HepG2 (cell line): ENCODE data around the gene NPPA. TPM values are rescaled to one million over a fixed set of nuclear protein-coding genes. Genes with fewer than 3 reads are reported as not detected.
A peak's percentile ranks its signal among the peaks of the same experiment; 100 is the strongest.

Experiments used
- CBX1 ChIP-seq: IDR thresholded peaks from one replicate; pipeline ENCODE4 v1.6.1; 2016; ENCODE audit warnings: antibody characterized with exemption, low read depth
- MAFK ChIP-seq, 2 experiments: IDR thresholded peaks in 1 of 2; conservative IDR thresholded peaks in 1 of 2; 2 replicates each; pipeline ENCODE4 v1.6.1; 2011; ENCODE audit warnings: improper control_type of control experiment in 2 of 2, low read length in 2 of 2
- NBN ChIP-seq: fragments of 450-650 bp; conservative IDR thresholded peaks from 2 replicates; pipeline ENCODE4 v1.6.1; 2017
- PCBP1 ChIP-seq: fragments of 200-400 bp; formaldehyde crosslinking; IDR thresholded peaks from 2 replicates; pipeline ENCODE4 v1.6.1; 2017; ENCODE audit warnings: mild to moderate bottlenecking, low read depth, low read length, borderline replicate concordance
- RBM39 ChIP-seq: fragments of 200-400 bp; formaldehyde crosslinking; IDR thresholded peaks from one replicate; pipeline ENCODE4 v1.6.1; 2018; ENCODE audit warnings: antibody characterized with exemption, mild to moderate bottlenecking, low read depth, low read length; ENCODE audit not compliant: poor library complexity, severe bottlenecking
- YEATS4 ChIP-seq: sonication (generic); formaldehyde crosslinking; IDR thresholded peaks from 2 replicates; pipeline ENCODE4 v1.4.0; 2020; ENCODE audit warnings: missing genetic modification reagents, borderline replicate concordance
- ZEB1 ChIP-seq: IDR thresholded peaks from 2 replicates; pipeline ENCODE4 v1.6.1; 2012; ENCODE audit warnings: mild to moderate bottlenecking, low read depth, inconsistent platforms; ENCODE audit not compliant: insufficient replicate concordance
- ZFYVE20 ChIP-seq: sonication (generic); formaldehyde crosslinking; IDR thresholded peaks from 2 replicates; pipeline ENCODE4 v1.8.0; 2023; ENCODE audit warnings: low read depth, mild to moderate bottlenecking, moderate library complexity, missing genetic modification reagents, borderline replicate concordance
- ZNF292 ChIP-seq: sonication (generic); formaldehyde crosslinking; IDR thresholded peaks from 2 replicates; pipeline ENCODE4 v1.8.1; 2022; ENCODE audit warnings: mild to moderate bottlenecking, low read depth, missing genetic modification reagents, borderline replicate concordance
- ZNF407 ChIP-seq: sonication (generic); formaldehyde crosslinking; IDR thresholded peaks from one replicate; pipeline ENCODE4 v1.5.1; 2020; ENCODE audit warnings: mild to moderate bottlenecking, missing genetic modification reagents; ENCODE audit errors: not compliant biosample characterization
- ZNF598 ChIP-seq: sonication (generic); formaldehyde crosslinking; IDR thresholded peaks from 2 replicates; pipeline ENCODE4 v1.5.1; 2020; ENCODE audit warnings: mild to moderate bottlenecking, missing genetic modification reagents, borderline replicate concordance
- ZNF678 ChIP-seq: sonication (generic); formaldehyde crosslinking; IDR thresholded peaks from 2 replicates; pipeline ENCODE4 v1.4.0; 2020; ENCODE audit warnings: mild to moderate bottlenecking, missing genetic modification reagents
- ZXDC ChIP-seq: sonication (generic); formaldehyde crosslinking; IDR thresholded peaks from 2 replicates; pipeline ENCODE4 v1.5.0; 2020; ENCODE audit warnings: mild to moderate bottlenecking, missing genetic modification reagents
- polyA plus RNA-seq, 8 experiments: library from polyadenylated mRNA; depleted of rRNA in 3 of 8; stranded (reverse) in 7 of 8; unstranded in 1 of 8; fragments of >200 nt; fragmentation: Illumina TruSeq in 4 of 8; extraction: Trizol in 4 of 8; gene quantifications; 2 replicates each; pipeline versions ENCODE4 v1.2.1 to v1.2.3, GENCODE V29; 2011 to 2016; ENCODE audit warnings: low read depth in 4 of 8, missing spikeins in 1 of 8, mixed read lengths in 1 of 8; ENCODE audit not compliant: insufficient read depth in 1 of 8
- total RNA-seq, 5 experiments: library from RNA; depleted of rRNA; stranded (reverse); fragments of >200 nt; fragmentation: Illumina TruSeq; extraction: Trizol; gene quantifications; 2 replicates each; pipeline ENCODE4 v1.2.3, GENCODE V29; 2016; ENCODE audit warnings: low read depth in 1 of 5
- TF ChIP-seq, protein P1 (sequence below): IDR thresholded peaks from 2 replicates; pipeline ENCODE4 v1.6.1; 2012; ENCODE audit warnings: inconsistent platforms
- TF ChIP-seq, protein P2 (sequence below): sonication (generic); formaldehyde crosslinking; IDR thresholded peaks from 2 replicates; pipeline ENCODE4 v1.4.0; 2020; ENCODE audit warnings: low read depth, mild to moderate bottlenecking, missing genetic modification reagents

Gene NPPA
- total and polyA plus RNA-seq, 2 of the 13 experiments (the other 11 are each of a cell fraction or from before 2014, with no cell fraction given), result not detected

- TF ChIP-seq, protein P1, sequence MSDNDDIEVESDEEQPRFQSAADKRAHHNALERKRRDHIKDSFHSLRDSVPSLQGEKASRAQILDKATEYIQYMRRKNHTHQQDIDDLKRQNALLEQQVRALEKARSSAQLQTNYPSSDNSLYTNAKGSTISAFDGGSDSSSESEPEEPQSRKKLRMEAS, result peak; percentile 54; the same call in 1 of the 2 replicates
- TF ChIP-seq PCBP1 (no peak), MAFK (conservative IDR thresholded peaks at IDR 0.05 in 1 of 2, IDR thresholded peaks at IDR 0.05 in 1 of 2; ENCODE audit: low read length in 2 of 2) (no peak), ZNF678 (CRISPR knock-in tag) (peak; percentile 95), NBN (no peak), YEATS4 (CRISPR knock-in tag) (peak; percentile 63; the same call in 1 of the 2 replicates), CBX1 (no peak), ZEB1 (no peak), ZFYVE20 (CRISPR knock-in tag) (peak; percentile 89; the same call in 1 of the 2 replicates), ZNF598 (peak; percentile 82; the same call in 1 of the 2 replicates), ZXDC (CRISPR knock-in tag) (peak; percentile 91), ZNF407 (peak; percentile 46), RBM39 (no peak), ZNF292 (CRISPR knock-in tag) (0 out of 2 replicates have a peak, but pooled peaks have one; percentile 39)
- TF ChIP-seq, protein P2, sequence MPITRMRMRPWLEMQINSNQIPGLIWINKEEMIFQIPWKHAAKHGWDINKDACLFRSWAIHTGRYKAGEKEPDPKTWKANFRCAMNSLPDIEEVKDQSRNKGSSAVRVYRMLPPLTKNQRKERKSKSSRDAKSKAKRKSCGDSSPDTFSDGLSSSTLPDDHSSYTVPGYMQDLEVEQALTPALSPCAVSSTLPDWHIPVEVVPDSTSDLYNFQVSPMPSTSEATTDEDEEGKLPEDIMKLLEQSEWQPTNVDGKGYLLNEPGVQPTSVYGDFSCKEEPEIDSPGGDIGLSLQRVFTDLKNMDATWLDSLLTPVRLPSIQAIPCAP (CRISPR knock-in tag), result peak; percentile 73; the same call in 1 of the 2 replicates
Observed at GRCh38 chr1:11858968-11859871, 11.6 kb upstream of the NPPA start (continued).
